Activated T-cell treated with anti-CD3 and anti-CD28 coated beads, Interleukin-2, amount 50 U/mL, for 24 hours (primary cell): ENCODE data around the gene IFT52.

ENCODE experiments used
- DNase-seq: peaks from one replicate; pipeline ENCODE4 v3.0.0-alpha.2; 2020
- H3K27ac Mint-ChIP-seq: 2 replicates; pipeline ENCODE4 v1.8.0; 2020; ENCODE audit warnings: mild to moderate bottlenecking, mixed read lengths
- H3K27me3 Mint-ChIP-seq: 2 replicates; pipeline ENCODE4 v1.8.0; 2020; ENCODE audit warnings: mixed read lengths
- H3K36me3 Mint-ChIP-seq: 2 replicates; pipeline ENCODE4 v1.8.0; 2020; ENCODE audit warnings: low read depth, mixed read lengths
- H3K4me1 Mint-ChIP-seq: 2 replicates; pipeline ENCODE4 v1.8.0; 2020; ENCODE audit warnings: low read depth, mixed read lengths
- H3K4me3 Mint-ChIP-seq: 2 replicates; pipeline ENCODE4 v1.8.0; 2020; ENCODE audit warnings: mild to moderate bottlenecking, moderate library complexity, mixed read lengths
- H3K9me3 Mint-ChIP-seq: 2 replicates; pipeline ENCODE4 v1.8.0; 2020; ENCODE audit warnings: mixed read lengths

IFT52 gene

GRCh38 chr20:43670423-43670822 lies 79.7 kb downstream of the IFT52 start:
- H3K4me1 Mint-ChIP-seq, result peaks cover 9% of the 10 kb centered on the region
- no peaks in the 10 kb centered on the region for H3K9me3 Mint-ChIP-seq
- peaks cover 33% of the 10 kb centered on the region for H3K27me3 Mint-ChIP-seq
- H3K27ac Mint-ChIP-seq, result no peak overlapping the region
- no peak for DNase-seq
- H3K4me3 Mint-ChIP-seq, result no peak overlapping the region
- H3K36me3 Mint-ChIP-seq, result peaks cover 57% of the 10 kb centered on the region

DNA sequence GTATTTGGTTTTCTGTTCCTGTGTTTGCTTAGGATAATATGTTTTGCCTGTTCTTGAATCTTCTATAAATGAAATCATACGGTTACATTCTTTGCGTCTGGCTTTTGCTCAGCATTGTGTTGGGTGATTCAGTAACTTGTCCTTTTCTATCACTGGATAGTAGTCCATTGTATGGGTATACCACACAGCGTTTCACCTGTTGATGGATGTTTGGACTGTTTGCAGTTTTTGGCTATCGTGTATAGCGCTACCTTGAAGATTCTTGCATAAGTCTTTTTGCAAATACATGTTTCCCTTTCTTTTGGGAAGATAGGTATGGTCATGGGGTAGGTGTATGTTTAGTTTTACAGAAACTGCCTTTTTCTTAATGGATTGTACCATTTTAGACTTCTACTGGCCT lies 85.6 kb downstream of the IFT52 start:
- Mint-ChIP-seq H3K27me3 (peaks cover 3% of the 10 kb centered on the region), H3K4me1 (peaks cover 5% of the 10 kb centered on the region), H3K27ac (no peak overlapping the region), H3K36me3 (peaks cover 84% of the 10 kb centered on the region), H3K4me3 (no peak overlapping the region), H3K9me3 (no peaks in the 10 kb centered on the region)
- no peak for DNase-seq

GRCh38 chr20:43680981-43681380 lies 90.2 kb downstream of the IFT52 start:
- Mint-ChIP-seq H3K4me3 (no peak overlapping the region), H3K4me1 (peaks cover 14% of the 10 kb centered on the region), H3K9me3 (no peaks in the 10 kb centered on the region), H3K27me3 (no peaks in the 10 kb centered on the region), H3K36me3 (peaks cover 79% of the 10 kb centered on the region), H3K27ac (no peak overlapping the region)
- no peak for DNase-seq

DNA sequence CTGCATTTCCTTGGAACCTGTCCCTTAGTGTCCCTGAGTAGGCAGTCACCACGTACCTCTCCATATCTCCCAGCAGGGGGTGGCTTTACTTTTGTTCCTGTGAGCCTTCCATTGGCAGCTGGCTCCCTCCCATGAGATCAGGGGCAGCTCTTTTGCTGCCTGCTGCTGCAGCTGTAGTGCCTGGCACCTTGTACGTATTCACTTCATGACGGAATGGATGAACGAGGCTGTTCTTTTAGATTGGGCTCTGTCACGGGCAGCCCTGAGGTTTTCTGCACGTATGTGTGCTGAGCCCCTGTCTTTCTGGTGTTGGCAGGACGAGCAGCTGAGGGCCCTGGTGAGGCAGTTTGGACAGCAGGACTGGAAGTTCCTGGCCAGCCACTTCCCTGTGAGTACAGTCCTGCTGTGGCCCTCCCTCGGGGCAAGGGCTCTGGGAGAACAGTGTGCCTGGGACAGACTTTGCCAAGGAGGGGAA lies 90.8 kb downstream of the IFT52 start:
- peaks cover 79% of the 10 kb centered on the region for H3K36me3 Mint-ChIP-seq
- no peaks in the 10 kb centered on the region for H3K9me3 Mint-ChIP-seq
- no peaks in the 10 kb centered on the region for H3K27me3 Mint-ChIP-seq
- no peak for DNase-seq
- H3K27ac Mint-ChIP-seq, result peak overlapping the region; percentile 5
- H3K4me3 Mint-ChIP-seq, result no peak overlapping the region
- H3K4me1 Mint-ChIP-seq, result peaks cover 14% of the 10 kb centered on the region

- Mint-ChIP-seq H3K4me1 (peaks cover 14% of the 10 kb centered on the region), H3K27me3 (no peaks in the 10 kb centered on the region), H3K36me3 (peaks cover 79% of the 10 kb centered on the region), H3K4me3 (no peak overlapping the region), H3K27ac (no peak overlapping the region), H3K9me3 (no peaks in the 10 kb centered on the region)
- no peak for DNase-seq
Observed at GRCh38 chr20:43681991-43682410, 91.3 kb downstream of the IFT52 start.

- DNase-seq, result no peak
- Mint-ChIP-seq H3K27me3 (no peaks in the 10 kb centered on the region), H3K36me3 (peaks cover 79% of the 10 kb centered on the region), H3K9me3 (no peaks in the 10 kb centered on the region), H3K4me1 (peaks cover 14% of the 10 kb centered on the region), H3K27ac (no peak overlapping the region), H3K4me3 (no peak overlapping the region)
Observed at GRCh38 chr20:43682446-43682845, 91.7 kb downstream of the IFT52 start.

GRCh38 chr20:43686820-43687219 lies 96.1 kb downstream of the IFT52 start:
- no peak for DNase-seq
- H3K27me3 Mint-ChIP-seq, result no peaks in the 10 kb centered on the region
- H3K27ac Mint-ChIP-seq, result no peak overlapping the region
- H3K4me1 Mint-ChIP-seq, result peaks cover 16% of the 10 kb centered on the region
- H3K4me3 Mint-ChIP-seq, result no peak overlapping the region
- peaks cover 74% of the 10 kb centered on the region for H3K36me3 Mint-ChIP-seq
- no peaks in the 10 kb centered on the region for H3K9me3 Mint-ChIP-seq

DNA sequence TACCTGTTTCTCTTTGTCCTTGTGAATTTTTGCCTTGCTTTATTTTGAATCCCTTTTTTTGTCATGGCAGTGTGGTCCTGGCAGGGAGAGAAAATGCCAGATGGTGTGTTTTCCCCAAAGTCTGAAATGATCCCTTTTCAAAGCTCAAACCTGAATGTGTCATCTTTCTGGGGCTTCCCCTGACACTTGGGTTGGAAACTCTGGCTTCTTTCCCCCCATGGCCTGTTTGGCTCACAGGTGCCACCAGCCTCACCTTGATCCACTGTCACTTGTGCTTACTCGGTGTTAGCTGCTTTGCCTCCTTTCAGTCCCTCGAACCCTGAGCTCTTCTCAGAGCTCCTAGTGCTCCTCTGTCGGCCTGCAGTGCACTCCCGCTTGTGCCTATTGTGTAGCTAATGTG lies 98.4 kb downstream of the IFT52 start:
- no peaks in the 10 kb centered on the region for H3K27me3 Mint-ChIP-seq
- DNase-seq, result no peak
- H3K36me3 Mint-ChIP-seq, result peaks cover 68% of the 10 kb centered on the region
- no peak overlapping the region for H3K4me3 Mint-ChIP-seq
- peak overlapping the region; percentile 20 for H3K27ac Mint-ChIP-seq
- no peaks in the 10 kb centered on the region for H3K9me3 Mint-ChIP-seq
- peaks cover 12% of the 10 kb centered on the region for H3K4me1 Mint-ChIP-seq

GRCh38 chr20:43690943-43691598 lies 100.3 kb downstream of the IFT52 start:
- DNase-seq, result no peak
- Mint-ChIP-seq H3K27me3 (no peaks in the 10 kb centered on the region), H3K36me3 (peaks cover 74% of the 10 kb centered on the region), H3K27ac (no peak overlapping the region), H3K4me3 (no peak overlapping the region), H3K9me3 (no peaks in the 10 kb centered on the region), H3K4me1 (peaks cover 12% of the 10 kb centered on the region)

DNA sequence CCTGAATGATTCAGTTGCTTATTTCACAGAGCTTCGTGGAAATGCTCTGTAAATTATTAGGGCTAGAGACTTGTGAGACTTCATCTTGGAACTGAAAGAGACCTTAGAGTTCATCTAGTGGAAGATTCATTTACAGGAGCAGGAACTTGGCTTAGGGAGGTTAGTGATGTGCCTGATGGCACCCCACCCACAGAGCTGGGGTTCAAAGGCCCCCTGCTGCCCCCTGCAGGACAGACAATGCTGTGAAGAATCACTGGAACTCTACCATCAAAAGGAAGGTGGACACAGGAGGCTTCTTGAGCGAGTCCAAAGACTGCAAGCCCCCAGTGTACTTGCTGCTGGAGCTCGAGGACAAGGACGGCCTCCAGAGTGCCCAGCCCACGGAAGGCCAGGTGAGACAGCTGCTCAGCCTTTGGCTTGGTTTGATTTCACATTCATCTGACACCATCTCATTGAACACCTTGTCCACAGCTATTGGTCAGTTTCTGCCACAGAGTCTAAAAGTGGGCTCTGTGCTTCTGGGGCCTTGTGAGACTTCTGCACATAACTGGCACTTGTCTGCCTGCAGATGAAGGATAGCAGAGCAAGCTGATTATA lies 101.3 kb downstream of the IFT52 start:
- Mint-ChIP-seq H3K27ac (no peak overlapping the region), H3K36me3 (peaks cover 73% of the 10 kb centered on the region), H3K9me3 (no peaks in the 10 kb centered on the region), H3K27me3 (no peaks in the 10 kb centered on the region), H3K4me3 (no peak overlapping the region), H3K4me1 (peaks cover 12% of the 10 kb centered on the region)
- peak; percentile 71 for DNase-seq

DNA sequence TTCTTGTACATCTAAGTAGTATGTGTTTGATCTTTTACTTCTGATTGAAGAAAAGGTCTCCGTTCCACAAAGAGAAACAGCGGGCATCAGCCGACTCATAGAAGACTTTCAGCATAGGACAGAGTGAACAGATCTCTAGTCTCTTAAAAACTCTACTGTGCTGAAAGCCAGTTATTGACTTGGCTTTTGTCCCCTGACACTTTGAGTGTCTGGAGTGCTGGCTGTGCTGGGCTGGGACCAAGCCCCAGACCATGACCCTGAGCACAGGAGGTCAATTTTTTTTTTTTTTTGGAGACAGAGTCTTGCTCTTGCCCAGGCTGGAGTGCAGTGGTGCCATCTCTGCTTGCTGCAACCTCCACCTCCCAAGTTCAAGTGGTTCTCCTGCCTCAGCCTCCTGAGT lies 104.0 kb downstream of the IFT52 start:
- Mint-ChIP-seq H3K36me3 (peaks cover 62% of the 10 kb centered on the region), H3K27ac (no peak overlapping the region), H3K4me3 (no peak overlapping the region), H3K4me1 (peaks cover 3% of the 10 kb centered on the region), H3K9me3 (no peaks in the 10 kb centered on the region), H3K27me3 (no peaks in the 10 kb centered on the region)
- DNase-seq, result no peak

GRCh38 chr20:43695571-43695970 lies 104.8 kb downstream of the IFT52 start:
- Mint-ChIP-seq H3K4me1 (peaks cover 9% of the 10 kb centered on the region), H3K27me3 (no peaks in the 10 kb centered on the region), H3K4me3 (no peak overlapping the region), H3K9me3 (no peaks in the 10 kb centered on the region), H3K27ac (no peak overlapping the region), H3K36me3 (peaks cover 63% of the 10 kb centered on the region)
- DNase-seq, result no peak
